Adrenal gland (tissue), 5 donors: ENCODE measurements around the gene OTUB1.

Source experiments
- POLR2A ChIP-seq, 2 donors: fragments of 450-650 bp; IDR thresholded peaks; one replicate each; pipeline ENCODE4 v1.6.1; 2017; ENCODE audit warnings: antibody characterized with exemption in 2 of 2, mild to moderate bottlenecking in 2 of 2, moderate library complexity in 1 of 2
- TF ChIP-seq, protein P1 (sequence below), 6 experiments: fragments of 450-650 bp in 4 of 6; fragments of 200-600 bp in 2 of 6; sonication (generic) in 1 of 6; IDR thresholded peaks; 1 replicate in 5 of 6; 2 replicates in 1 of 6; pipeline versions ENCODE4 v1.5.1 to v1.8.0; 2016 to 2021; ENCODE audit warnings: antibody characterized with exemption in 6 of 6, mild to moderate bottlenecking in 2 of 6, moderate library complexity in 1 of 6
- donor health status: DM: no; HTN: no; CAD: no.

DNA sequence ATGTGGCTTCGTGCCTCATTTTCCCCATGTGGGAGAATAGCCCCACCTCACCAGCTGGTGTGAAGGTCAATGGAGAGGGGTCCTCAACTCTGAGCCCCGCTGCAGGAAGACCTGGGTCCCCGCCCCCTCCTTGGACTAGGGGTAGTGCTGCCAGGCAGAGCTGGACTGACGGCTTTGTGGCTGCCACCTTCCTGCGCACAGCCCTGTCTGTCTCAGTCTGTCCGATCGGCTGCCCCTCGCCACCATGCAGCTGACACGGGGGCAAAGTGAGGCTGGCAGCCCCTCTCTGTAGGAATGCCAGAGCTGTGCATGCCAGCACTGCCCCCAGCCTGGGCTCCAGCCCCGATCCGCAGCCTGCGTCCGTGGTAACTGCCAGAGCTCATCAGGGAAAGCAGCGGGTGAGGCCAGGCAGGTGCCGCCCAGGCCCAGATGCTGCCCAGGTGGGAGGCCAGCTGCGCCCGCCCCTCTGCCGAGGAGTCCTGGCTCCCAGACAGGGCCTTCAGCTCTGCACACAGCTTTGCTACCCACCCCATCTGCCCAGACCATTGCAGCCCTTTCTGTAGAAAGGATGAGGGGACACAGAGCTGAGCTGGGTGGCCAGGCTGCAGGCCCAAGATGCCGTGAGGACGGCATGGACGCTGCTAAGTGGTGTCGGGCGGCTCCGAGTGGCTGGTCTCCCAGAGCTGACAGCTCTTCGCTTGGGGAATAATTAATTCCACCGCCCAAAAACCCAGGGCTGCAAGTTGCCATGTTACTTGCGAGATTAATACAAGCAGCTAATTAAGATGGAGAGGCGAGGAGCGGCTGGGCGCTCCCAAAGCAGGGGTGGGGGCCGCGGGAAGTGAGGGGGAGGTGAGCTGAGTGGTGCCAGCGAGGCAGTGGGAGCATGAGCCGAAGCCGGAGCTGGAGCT is 30.0 kb downstream of the OTUB1 start:
- TF ChIP-seq, protein P1, sequence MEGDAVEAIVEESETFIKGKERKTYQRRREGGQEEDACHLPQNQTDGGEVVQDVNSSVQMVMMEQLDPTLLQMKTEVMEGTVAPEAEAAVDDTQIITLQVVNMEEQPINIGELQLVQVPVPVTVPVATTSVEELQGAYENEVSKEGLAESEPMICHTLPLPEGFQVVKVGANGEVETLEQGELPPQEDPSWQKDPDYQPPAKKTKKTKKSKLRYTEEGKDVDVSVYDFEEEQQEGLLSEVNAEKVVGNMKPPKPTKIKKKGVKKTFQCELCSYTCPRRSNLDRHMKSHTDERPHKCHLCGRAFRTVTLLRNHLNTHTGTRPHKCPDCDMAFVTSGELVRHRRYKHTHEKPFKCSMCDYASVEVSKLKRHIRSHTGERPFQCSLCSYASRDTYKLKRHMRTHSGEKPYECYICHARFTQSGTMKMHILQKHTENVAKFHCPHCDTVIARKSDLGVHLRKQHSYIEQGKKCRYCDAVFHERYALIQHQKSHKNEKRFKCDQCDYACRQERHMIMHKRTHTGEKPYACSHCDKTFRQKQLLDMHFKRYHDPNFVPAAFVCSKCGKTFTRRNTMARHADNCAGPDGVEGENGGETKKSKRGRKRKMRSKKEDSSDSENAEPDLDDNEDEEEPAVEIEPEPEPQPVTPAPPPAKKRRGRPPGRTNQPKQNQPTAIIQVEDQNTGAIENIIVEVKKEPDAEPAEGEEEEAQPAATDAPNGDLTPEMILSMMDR (IDR thresholded peaks at IDR 0.05), result no peak
- no peak for TF ChIP-seq POLR2A (IDR thresholded peaks at IDR 0.05)
